ENCODE data around the gene PPP2R2B.
A peak's percentile ranks its signal among the peaks of the same experiment; 100 is the strongest.

Gene PPP2R2B

GRCh38 chr5:146878476-146879172, at the start of gene PPP2R2B:
PPP2R2B (minus strand) TSS chr5:146878757.
- peak; percentile 36 for DNase-seq

- no peak for DNase-seq
Observed at GRCh38 chr5:146924132-146924531, 45.6 kb upstream of the PPP2R2B start.

- no peak for DNase-seq
Observed at GRCh38 chr5:146921225-146921624, 42.7 kb upstream of the PPP2R2B start.

GRCh38 chr5:146920351-146920881, 41.9 kb upstream of the PPP2R2B start:
- no peak for DNase-seq

GRCh38 chr5:146919304-146919703, 40.7 kb upstream of the PPP2R2B start:
- DNase-seq: no peak

GRCh38 chr5:146917931-146918330, 39.4 kb upstream of the PPP2R2B start:
- no peak for DNase-seq

- DNase-seq: no peak
Observed at GRCh38 chr5:146912874-146913273, 34.3 kb upstream of the PPP2R2B start.

- no peak for DNase-seq
Observed at GRCh38 chr5:146910239-146910638, 31.7 kb upstream of the PPP2R2B start.

- DNase-seq: no peak
Observed at GRCh38 chr5:146909255-146910068, 30.9 kb upstream of the PPP2R2B start.

GRCh38 chr5:146906803-146907202, 28.2 kb upstream of the PPP2R2B start:
- DNase-seq: no peak

- no peak for DNase-seq
Observed at GRCh38 chr5:146904890-146905289, 26.3 kb upstream of the PPP2R2B start.

GRCh38 chr5:146903789-146904188, 25.2 kb upstream of the PPP2R2B start:
- no peak for DNase-seq

- no peak for DNase-seq
Observed at GRCh38 chr5:146902471-146902870, 23.9 kb upstream of the PPP2R2B start.

GRCh38 chr5:146897061-146897460, 18.5 kb upstream of the PPP2R2B start:
- DNase-seq: no peak

- DNase-seq: no peak
Observed at GRCh38 chr5:146894753-146895521, 16.4 kb upstream of the PPP2R2B start.

GRCh38 chr5:146893991-146894390, 15.4 kb upstream of the PPP2R2B start:
- no peak for DNase-seq

- no peak for DNase-seq
Observed at GRCh38 chr5:146892231-146892630, 13.7 kb upstream of the PPP2R2B start.

GRCh38 chr5:146891511-146891910, 13.0 kb upstream of the PPP2R2B start:
- DNase-seq: no peak

GRCh38 chr5:146890731-146891440, 12.3 kb upstream of the PPP2R2B start:
- no peak for DNase-seq

GRCh38 chr5:146890066-146890465, 11.5 kb upstream of the PPP2R2B start:
- no peak for DNase-seq

- no peak for DNase-seq
Observed at GRCh38 chr5:146889169-146889568, 10.6 kb upstream of the PPP2R2B start.

GRCh38 chr5:146888351-146888978, 9.9 kb upstream of the PPP2R2B start:
- no peak for DNase-seq
